ENCODE results near the gene RAPSN.

DNA sequence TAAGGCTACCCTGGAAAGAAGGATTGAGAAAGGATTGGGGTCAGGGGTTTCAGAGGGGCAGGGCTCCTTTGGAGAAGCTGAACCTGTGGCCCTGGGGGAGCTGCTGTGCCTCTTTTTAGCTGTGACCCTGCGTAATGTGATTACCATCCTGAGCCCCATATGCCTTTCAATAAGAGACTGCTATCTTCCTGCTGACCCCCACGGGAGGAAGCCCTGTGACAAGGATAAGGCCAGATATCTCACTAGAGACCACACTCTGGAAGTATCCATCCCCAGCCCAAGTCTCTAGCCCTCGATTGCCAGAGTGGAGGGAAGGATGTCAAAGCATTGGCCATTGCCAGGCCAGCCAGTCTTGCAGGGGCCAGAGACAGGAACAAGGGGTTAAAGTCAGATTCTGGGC is 45.4 kb downstream of the RAPSN start:
- TF ChIP-seq CTCF (IDR thresholded peaks at IDR 0.05) = no peak
- TF ChIP-seq POLR2A (IDR thresholded peaks at IDR 0.05) = no peak

Measured in adrenal gland (tissue), 5 donors.